ENCODE data around the gene VCAN. TPM values are rescaled to one million over a fixed set of nuclear protein-coding genes. Genes with fewer than 3 reads are reported as not detected.

Gene VCAN
- total RNA-seq, 1 experiment from 2014 or later = 0.72 TPM

DNA sequence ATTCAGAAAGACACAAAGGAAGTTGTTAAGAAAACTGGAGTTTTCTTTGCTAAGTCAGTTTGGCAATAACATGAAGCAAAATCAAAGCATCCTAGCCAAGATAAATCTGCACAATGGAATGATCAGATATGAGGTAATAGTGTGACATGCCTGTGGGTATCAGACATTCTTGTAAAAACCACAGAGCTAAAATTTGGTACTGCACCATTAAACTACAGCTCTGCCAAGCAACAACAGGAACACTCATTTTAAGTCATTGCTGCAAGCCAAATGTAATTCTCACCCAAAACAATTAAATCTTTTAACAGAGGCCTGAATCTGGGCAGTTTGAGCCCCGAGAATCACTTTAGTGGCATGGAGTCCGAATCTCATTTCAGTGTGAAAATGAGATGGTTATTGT is 96.6 kb downstream of the VCAN start:
- CTCF ChIA-PET = no interaction called here
- Histone ChIP-seq H3K4me1 (ENCODE audit: control insufficient read depth, insufficient read depth, low read length) (no peaks in the 10 kb centered on the region), H3K9me3 (ENCODE audit: control insufficient read depth, insufficient read depth, low read depth, low read length) (no peaks in the 10 kb centered on the region), H3K27ac (ENCODE audit: low read length) (no peak overlapping the region), H3K36me3 (ENCODE audit: control insufficient read depth, insufficient read depth, low read length) (no peaks in the 10 kb centered on the region), H3K4me3 (ENCODE audit: low read depth in 2 of 2, low read length in 2 of 2) (no peak overlapping the region), H3K27me3 (ENCODE audit: control insufficient read depth, insufficient read depth, low read length) (peaks cover 4% of the 10 kb centered on the region; the same call in 1 of the 2 replicates)
- ATAC-seq = peak; percentile 48; the same call in 1 of the 2 replicates
- POLR2A ChIA-PET = no interaction called here
- intact Hi-C loops (cut with micrococcal nuclease; ENCODE audit: unreplicated experiment) = no loop called here
- TF ChIP-seq, protein P1, sequence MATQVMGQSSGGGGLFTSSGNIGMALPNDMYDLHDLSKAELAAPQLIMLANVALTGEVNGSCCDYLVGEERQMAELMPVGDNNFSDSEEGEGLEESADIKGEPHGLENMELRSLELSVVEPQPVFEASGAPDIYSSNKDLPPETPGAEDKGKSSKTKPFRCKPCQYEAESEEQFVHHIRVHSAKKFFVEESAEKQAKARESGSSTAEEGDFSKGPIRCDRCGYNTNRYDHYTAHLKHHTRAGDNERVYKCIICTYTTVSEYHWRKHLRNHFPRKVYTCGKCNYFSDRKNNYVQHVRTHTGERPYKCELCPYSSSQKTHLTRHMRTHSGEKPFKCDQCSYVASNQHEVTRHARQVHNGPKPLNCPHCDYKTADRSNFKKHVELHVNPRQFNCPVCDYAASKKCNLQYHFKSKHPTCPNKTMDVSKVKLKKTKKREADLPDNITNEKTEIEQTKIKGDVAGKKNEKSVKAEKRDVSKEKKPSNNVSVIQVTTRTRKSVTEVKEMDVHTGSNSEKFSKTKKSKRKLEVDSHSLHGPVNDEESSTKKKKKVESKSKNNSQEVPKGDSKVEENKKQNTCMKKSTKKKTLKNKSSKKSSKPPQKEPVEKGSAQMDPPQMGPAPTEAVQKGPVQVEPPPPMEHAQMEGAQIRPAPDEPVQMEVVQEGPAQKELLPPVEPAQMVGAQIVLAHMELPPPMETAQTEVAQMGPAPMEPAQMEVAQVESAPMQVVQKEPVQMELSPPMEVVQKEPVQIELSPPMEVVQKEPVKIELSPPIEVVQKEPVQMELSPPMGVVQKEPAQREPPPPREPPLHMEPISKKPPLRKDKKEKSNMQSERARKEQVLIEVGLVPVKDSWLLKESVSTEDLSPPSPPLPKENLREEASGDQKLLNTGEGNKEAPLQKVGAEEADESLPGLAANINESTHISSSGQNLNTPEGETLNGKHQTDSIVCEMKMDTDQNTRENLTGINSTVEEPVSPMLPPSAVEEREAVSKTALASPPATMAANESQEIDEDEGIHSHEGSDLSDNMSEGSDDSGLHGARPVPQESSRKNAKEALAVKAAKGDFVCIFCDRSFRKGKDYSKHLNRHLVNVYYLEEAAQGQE (IDR thresholded peaks at IDR 0.05; ENCODE audit: insufficient read depth in 1 of 2, low read depth in 2 of 2, low read length in 1 of 2) = no peak
- TF ChIP-seq POLR2AphosphoS5 (IDR thresholded peaks at IDR 0.05; ENCODE audit: low read depth, low read length) = no peak
- no peak for TF ChIP-seq SIN3A (IDR thresholded peaks at IDR 0.05; ENCODE audit: borderline replicate concordance, insufficient read depth, low read depth, low read length)
- TF ChIP-seq TCF7L2 (IDR thresholded peaks at IDR 0.05; ENCODE audit: low read depth, low read length) = no peak
- TF ChIP-seq, protein P2, sequence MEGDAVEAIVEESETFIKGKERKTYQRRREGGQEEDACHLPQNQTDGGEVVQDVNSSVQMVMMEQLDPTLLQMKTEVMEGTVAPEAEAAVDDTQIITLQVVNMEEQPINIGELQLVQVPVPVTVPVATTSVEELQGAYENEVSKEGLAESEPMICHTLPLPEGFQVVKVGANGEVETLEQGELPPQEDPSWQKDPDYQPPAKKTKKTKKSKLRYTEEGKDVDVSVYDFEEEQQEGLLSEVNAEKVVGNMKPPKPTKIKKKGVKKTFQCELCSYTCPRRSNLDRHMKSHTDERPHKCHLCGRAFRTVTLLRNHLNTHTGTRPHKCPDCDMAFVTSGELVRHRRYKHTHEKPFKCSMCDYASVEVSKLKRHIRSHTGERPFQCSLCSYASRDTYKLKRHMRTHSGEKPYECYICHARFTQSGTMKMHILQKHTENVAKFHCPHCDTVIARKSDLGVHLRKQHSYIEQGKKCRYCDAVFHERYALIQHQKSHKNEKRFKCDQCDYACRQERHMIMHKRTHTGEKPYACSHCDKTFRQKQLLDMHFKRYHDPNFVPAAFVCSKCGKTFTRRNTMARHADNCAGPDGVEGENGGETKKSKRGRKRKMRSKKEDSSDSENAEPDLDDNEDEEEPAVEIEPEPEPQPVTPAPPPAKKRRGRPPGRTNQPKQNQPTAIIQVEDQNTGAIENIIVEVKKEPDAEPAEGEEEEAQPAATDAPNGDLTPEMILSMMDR (IDR thresholded peaks at IDR 0.05) = no peak
- no peak for DNase-seq (ENCODE audit: low read depth, low spot score)
- in situ Hi-C loops (cut with HindIII; ENCODE audit: low pct_unique_long_range_greater_than_20kb, low sequenced_read_pairs) = no loop called here
- BruUV-seq (replicated peaks) = no TSS peak

DNA sequence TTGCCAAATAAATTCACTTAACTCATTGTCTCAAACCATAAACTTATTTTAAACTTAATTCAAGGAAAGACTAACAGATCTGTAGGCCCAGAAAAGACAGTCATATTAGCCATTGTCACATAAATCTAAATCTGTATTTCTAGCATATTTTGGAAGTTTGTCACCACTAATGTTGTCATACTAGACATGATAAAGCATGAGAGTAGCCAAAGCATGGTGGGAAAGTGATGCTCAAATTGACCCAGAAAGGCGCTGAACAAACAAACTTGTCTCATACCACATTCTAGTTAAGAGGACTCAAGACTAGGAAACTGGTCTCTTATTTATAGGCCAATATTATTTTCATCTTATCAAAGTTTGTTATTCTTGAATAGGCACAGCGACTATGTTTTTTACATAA is 99.4 kb downstream of the VCAN start:
- DNase-seq (ENCODE audit: low read depth, low spot score) = no peak
- no peak overlapping the region for H3K27ac ChIP-seq (ENCODE audit: low read length)
- no peaks in the 10 kb centered on the region for H3K9me3 ChIP-seq (ENCODE audit: control insufficient read depth, insufficient read depth, low read depth, low read length)
- no peaks in the 10 kb centered on the region for H3K4me1 ChIP-seq (ENCODE audit: control insufficient read depth, insufficient read depth, low read length)
- ChIA-PET CTCF (no interaction called here), POLR2A (no interaction called here)
- ATAC-seq = no peak
- H3K27me3 ChIP-seq (ENCODE audit: control insufficient read depth, insufficient read depth, low read length) = no peaks in the 10 kb centered on the region
- in situ Hi-C loops (cut with HindIII; ENCODE audit: low pct_unique_long_range_greater_than_20kb, low sequenced_read_pairs) = no loop called here
- no peak for TF ChIP-seq TCF7L2 (IDR thresholded peaks at IDR 0.05; ENCODE audit: low read depth, low read length)
- TF ChIP-seq, protein P2 (IDR thresholded peaks at IDR 0.05) = no peak
- no peak for TF ChIP-seq SIN3A (IDR thresholded peaks at IDR 0.05; ENCODE audit: borderline replicate concordance, insufficient read depth, low read depth, low read length)
- TF ChIP-seq POLR2AphosphoS5 (IDR thresholded peaks at IDR 0.05; ENCODE audit: low read depth, low read length) = no peak
- TF ChIP-seq, protein P1 (IDR thresholded peaks at IDR 0.05; ENCODE audit: insufficient read depth in 1 of 2, low read depth in 2 of 2, low read length in 1 of 2) = no peak
- no TSS peak for BruUV-seq (replicated peaks)
- intact Hi-C loops (cut with micrococcal nuclease; ENCODE audit: unreplicated experiment) = no loop called here
- H3K4me3 ChIP-seq (ENCODE audit: low read depth in 2 of 2, low read length in 2 of 2) = no peak overlapping the region
- no peaks in the 10 kb centered on the region for H3K36me3 ChIP-seq (ENCODE audit: control insufficient read depth, insufficient read depth, low read length)
